SU-DHL-6 (cell line): ENCODE results near the gene LAMC3.

Experiments
- CTCF ChIP-seq: fragments of 200-600 bp; sonication (generic); IDR thresholded peaks from one replicate; pipeline ENCODE4 v1.5.1; 2017; ENCODE audit warnings: antibody characterized with exemption, mild to moderate bottlenecking, low read length, moderate library complexity; ENCODE audit not compliant: insufficient read depth, poor library complexity, severe bottlenecking
- EZH2phosphoT487 ChIP-seq: fragments of 200-600 bp; sonication (generic), shearing (Covaris generic); conservative IDR thresholded peaks from 2 replicates; pipeline ENCODE4 v1.6.1; 2018; ENCODE audit warnings: mild to moderate bottlenecking, antibody characterized with exemption, low read length, moderate library complexity, mixed read lengths

- no peak for TF ChIP-seq CTCF
- no peak for TF ChIP-seq EZH2phosphoT487
Measured at GRCh38 chr9:131117121-131117761, 108.3 kb downstream of the LAMC3 start.
